RWPE2 (cell line): ENCODE data around the gene TTYH1.

Experiments used
- ATAC-seq: fragments of 200-7000 bp; cut with Tn5 transposase; 3 replicates; pipeline ENCODE4 v1.9.1; 2021; ENCODE audit warnings: low read depth
- DNase-seq: peaks from one replicate; pipeline ENCODE4 v3.0.0-alpha.2; 2020; ENCODE audit warnings: low spot score
- H3K27ac ChIP-seq: fragments of 450-650 bp; 2 replicates; pipeline ENCODE4 v1.5.1; 2017; ENCODE audit warnings: mild to moderate bottlenecking; ENCODE audit not compliant: poor library complexity, severe bottlenecking
- H3K27me3 ChIP-seq: fragments of 250-450 bp; sonication (Bioruptor Pico); 2 replicates; pipeline ENCODE4 v1.5.1; 2021; ENCODE audit warnings: mild to moderate bottlenecking, moderate library complexity; ENCODE audit not compliant: insufficient read depth, poor library complexity, severe bottlenecking
- H3K36me3 ChIP-seq: fragments of 250-450 bp; sonication (Bioruptor Pico); 2 replicates; pipeline ENCODE4 v1.5.1; 2020; ENCODE audit warnings: low read depth, mild to moderate bottlenecking, moderate library complexity
- H3K4me1 ChIP-seq: fragments of 250-450 bp; sonication (Bioruptor Pico); 2 replicates; pipeline ENCODE4 v1.5.1; 2021; ENCODE audit warnings: mild to moderate bottlenecking, moderate library complexity; ENCODE audit not compliant: insufficient read depth, poor library complexity, severe bottlenecking
- H3K4me3 ChIP-seq: fragments of 250-450 bp; sonication (Bioruptor Pico); 2 replicates; pipeline ENCODE4 v1.5.1; 2021; ENCODE audit warnings: mild to moderate bottlenecking, moderate library complexity; ENCODE audit not compliant: severe bottlenecking
- H3K9me3 ChIP-seq: fragments of 250-450 bp; sonication (Bioruptor Pico); 2 replicates; pipeline ENCODE4 v1.5.1; 2021; ENCODE audit warnings: mild to moderate bottlenecking, moderate library complexity; ENCODE audit not compliant: severe bottlenecking
- CTCF ChIP-seq: fragments of 450-650 bp; IDR thresholded peaks from one replicate; pipeline ENCODE4 v1.5.1; 2017; ENCODE audit warnings: mild to moderate bottlenecking, moderate library complexity; ENCODE audit not compliant: poor library complexity, severe bottlenecking

The TTYH1 gene

GRCh38 chr19:54391589-54392061, 23.6 kb upstream of the TTYH1 start:
- Histone ChIP-seq H3K4me1 (no peaks in the 10 kb centered on the region), H3K36me3 (no peaks in the 10 kb centered on the region), H3K9me3 (no peaks in the 10 kb centered on the region), H3K27ac (no peak overlapping the region), H3K27me3 (peaks cover 39% of the 10 kb centered on the region), H3K4me3 (no peak overlapping the region)
- no peak for TF ChIP-seq CTCF
- ATAC-seq (peak; percentile 52; the same call in 1 of the 3 replicates), DNase-seq (no peak)

GRCh38 chr19:54392105-54392504, 23.2 kb upstream of the TTYH1 start:
- Histone ChIP-seq H3K9me3 (no peaks in the 10 kb centered on the region), H3K36me3 (no peaks in the 10 kb centered on the region), H3K4me3 (no peak overlapping the region), H3K27ac (no peak overlapping the region), H3K27me3 (peaks cover 36% of the 10 kb centered on the region), H3K4me1 (no peaks in the 10 kb centered on the region)
- TF ChIP-seq CTCF: no peak
- ATAC-seq (no peak), DNase-seq (no peak)

- Histone ChIP-seq H3K27ac (no peak overlapping the region), H3K4me1 (no peaks in the 10 kb centered on the region), H3K9me3 (no peaks in the 10 kb centered on the region), H3K4me3 (no peak overlapping the region), H3K36me3 (no peaks in the 10 kb centered on the region), H3K27me3 (peaks cover 23% of the 10 kb centered on the region)
- DNase-seq: no peak
- no peak for ATAC-seq
- no peak for TF ChIP-seq CTCF
Observed at GRCh38 chr19:54393381-54393780, 21.9 kb upstream of the TTYH1 start.

- H3K27ac ChIP-seq: no peak overlapping the region
- DNase-seq (no peak), ATAC-seq (no peak)
- TF ChIP-seq CTCF: no peak
- H3K9me3 ChIP-seq: no peaks in the 10 kb centered on the region
- H3K4me3 ChIP-seq: no peak overlapping the region
- no peaks in the 10 kb centered on the region for H3K36me3 ChIP-seq
- H3K4me1 ChIP-seq: no peaks in the 10 kb centered on the region
- H3K27me3 ChIP-seq: no peaks in the 10 kb centered on the region
Observed at GRCh38 chr19:54395685-54396084, 19.6 kb upstream of the TTYH1 start.

- H3K9me3 ChIP-seq: no peaks in the 10 kb centered on the region
- ATAC-seq (no peak), DNase-seq (no peak)
Observed at GRCh38 chr19:54399189-54399588, 16.1 kb upstream of the TTYH1 start.

More at GRCh38 chr19:54399189-54399588, 16.1 kb upstream of the TTYH1 start:
- no peaks in the 10 kb centered on the region for H3K27me3 ChIP-seq
- no peak overlapping the region for H3K4me3 ChIP-seq
- H3K4me1 ChIP-seq: no peaks in the 10 kb centered on the region
- no peak for TF ChIP-seq CTCF
- H3K27ac ChIP-seq: no peak overlapping the region
- no peaks in the 10 kb centered on the region for H3K36me3 ChIP-seq
